HG03457 (cell line): ENCODE measurements around the gene CCNG1.
"Not testable (repeated sequence)": the region's sequence is repeated elsewhere in the genome, so short reads cannot be mapped to it uniquely, and the experiment has no call there.

Source experiments
- ATAC-seq: cut with Tn5 transposase; IDR thresholded peaks from one replicate; pipeline ENCODE4 v1.9.1; 2021; ENCODE audit warnings: moderate number of reproducible peaks; ENCODE audit not compliant: unreplicated experiment

CCNG1 gene

GRCh38 chr5:163437309-163438182, at the start of gene CCNG1:
Gene CCNG1 (plus strand): TSS chr5:163437595. CDS start chr5:163439257, 1,662 bp downstream.
- ATAC-seq, result peak; percentile 96

- ATAC-seq, result no peak
Observed at GRCh38 chr5:163395792-163396191, 41.6 kb upstream of the CCNG1 start.

GRCh38 chr5:163396818-163397340, 40.5 kb upstream of the CCNG1 start:
- not testable (repeated sequence) for ATAC-seq

- ATAC-seq, result no peak
Observed at GRCh38 chr5:163397354-163397753, 40.0 kb upstream of the CCNG1 start.

- no peak for ATAC-seq
Observed at GRCh38 chr5:163399923-163400322, 37.5 kb upstream of the CCNG1 start.

GRCh38 chr5:163401271-163401670, 36.1 kb upstream of the CCNG1 start:
- no peak for ATAC-seq

- no peak for ATAC-seq
Observed at GRCh38 chr5:163402007-163402406, 35.4 kb upstream of the CCNG1 start.

- ATAC-seq, result no peak
Observed at GRCh38 chr5:163404364-163405173, 32.8 kb upstream of the CCNG1 start.

GRCh38 chr5:163407034-163407655, 30.2 kb upstream of the CCNG1 start:
- peak; percentile 94 for ATAC-seq

- peak; percentile 52 for ATAC-seq
Observed at GRCh38 chr5:163408311-163408923, 29.0 kb upstream of the CCNG1 start.

GRCh38 chr5:163409384-163409783, 28.0 kb upstream of the CCNG1 start:
- ATAC-seq, result no peak

- no peak for ATAC-seq
Observed at GRCh38 chr5:163410505-163410904, 26.9 kb upstream of the CCNG1 start.

GRCh38 chr5:163415673-163416072, 21.7 kb upstream of the CCNG1 start:
- not testable (repeated sequence) for ATAC-seq

- no peak for ATAC-seq
Observed at GRCh38 chr5:163424836-163425235, 12.6 kb upstream of the CCNG1 start.

- ATAC-seq, result not testable (repeated sequence)
Observed at GRCh38 chr5:163426128-163426527, 11.3 kb upstream of the CCNG1 start.

GRCh38 chr5:163432544-163432943, 4.9 kb upstream of the CCNG1 start:
- no peak for ATAC-seq

- ATAC-seq, result no peak
Observed at GRCh38 chr5:163433271-163433670, 4.1 kb upstream of the CCNG1 start.

GRCh38 chr5:163434401-163434866, 3.0 kb upstream of the CCNG1 start:
- ATAC-seq, result no peak

- no peak for ATAC-seq
Observed at GRCh38 chr5:163436515-163436914, 880 bp upstream of the CCNG1 start.

- ATAC-seq, result no peak
Observed at GRCh38 chr5:163437011-163437308, 435 bp upstream of the CCNG1 start.

- ATAC-seq, result no peak
Observed at GRCh38 chr5:163439092-163439425, 1.7 kb downstream of the CCNG1 start.
